ENCODE data around the gene TMC2.

Gene TMC2

DNA sequence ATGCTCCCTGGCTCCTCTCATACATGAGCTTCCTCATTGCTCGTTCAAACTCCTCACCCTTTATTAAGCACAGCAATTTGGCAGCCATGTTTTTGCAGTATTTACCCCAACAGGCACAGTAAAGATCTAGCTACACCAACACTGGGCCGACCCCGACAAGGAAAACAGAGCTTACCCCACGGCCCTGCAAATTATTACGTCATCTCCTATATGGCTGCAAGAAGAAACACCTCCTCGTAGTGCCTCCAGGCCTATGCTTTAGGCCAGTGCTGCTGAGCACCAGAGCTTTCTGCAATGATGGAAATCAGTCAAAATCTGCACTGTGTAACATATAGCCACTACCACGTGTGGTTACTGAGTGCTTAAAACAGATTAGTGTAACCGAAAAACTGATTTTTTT is 26.7 kb downstream of the TMC2 start:
- no peak for DNase-seq (ENCODE audit: low read depth in 1 of 2, low spot score in 1 of 2)
- TF ChIP-seq JUND (IDR thresholded peaks at IDR 0.05; ENCODE audit: low read depth), result no peak
- in situ Hi-C loops (cut with HindIII; ENCODE audit: low pct_unique_long_range_greater_than_20kb, low sequenced_read_pairs), result no loop called here

GRCh38 chr20:2564406-2564805 is 28.0 kb downstream of the TMC2 start:
- in situ Hi-C loops (cut with HindIII; ENCODE audit: low pct_unique_long_range_greater_than_20kb, low sequenced_read_pairs), result no loop called here
- DNase-seq (ENCODE audit: low read depth in 1 of 2, low spot score in 1 of 2), result no peak
- no peak for TF ChIP-seq JUND (IDR thresholded peaks at IDR 0.05; ENCODE audit: low read depth)

DNA sequence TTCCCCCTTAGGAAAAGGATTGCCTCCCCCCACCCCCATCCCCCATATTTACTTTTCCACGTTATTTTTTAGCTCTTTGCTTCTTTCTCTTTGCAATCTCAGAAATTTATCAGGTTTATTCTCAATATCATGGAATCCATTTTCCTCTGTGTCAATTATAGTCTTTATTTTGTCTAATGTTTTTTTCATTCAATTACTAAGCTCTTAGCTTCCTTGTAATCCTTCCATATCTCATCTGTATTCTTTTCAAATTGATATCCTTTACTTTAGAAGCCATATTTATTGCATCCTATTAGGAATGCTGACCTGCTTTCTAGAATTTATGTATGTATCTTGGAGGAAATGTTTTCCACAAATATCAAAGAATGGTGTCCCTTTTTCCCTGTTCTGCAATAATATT is 39.3 kb downstream of the TMC2 start:
- no peak for DNase-seq (ENCODE audit: low read depth in 1 of 2, low spot score in 1 of 2)
- no peak for TF ChIP-seq JUND (IDR thresholded peaks at IDR 0.05; ENCODE audit: low read depth)
- in situ Hi-C loops (cut with HindIII; ENCODE audit: low pct_unique_long_range_greater_than_20kb, low sequenced_read_pairs), result no loop called here

DNA sequence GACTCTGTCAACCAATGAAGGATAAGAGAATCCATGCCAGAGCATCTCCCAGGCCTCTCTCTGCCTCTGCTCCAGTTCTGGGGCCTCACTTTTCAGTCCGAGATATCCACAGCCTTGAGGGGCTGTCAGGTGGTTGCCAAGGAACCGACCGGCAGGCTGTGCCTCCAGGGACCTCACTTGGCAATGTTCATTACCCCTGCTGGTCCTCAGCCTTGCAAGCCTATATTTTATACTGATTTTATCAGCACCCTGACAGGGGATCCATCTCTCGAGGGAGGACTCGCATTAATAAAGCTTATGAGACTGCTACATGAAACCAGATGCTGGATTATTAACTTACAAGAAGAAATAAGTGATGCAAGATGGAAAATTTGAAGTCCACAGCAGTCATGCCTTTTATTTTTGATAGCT is 39.9 kb downstream of the TMC2 start:
- in situ Hi-C loops (cut with HindIII; ENCODE audit: low pct_unique_long_range_greater_than_20kb, low sequenced_read_pairs), result no loop called here
- no peak for TF ChIP-seq JUND (IDR thresholded peaks at IDR 0.05; ENCODE audit: low read depth)
- DNase-seq (ENCODE audit: low read depth in 1 of 2, low spot score in 1 of 2), result no peak

DNA sequence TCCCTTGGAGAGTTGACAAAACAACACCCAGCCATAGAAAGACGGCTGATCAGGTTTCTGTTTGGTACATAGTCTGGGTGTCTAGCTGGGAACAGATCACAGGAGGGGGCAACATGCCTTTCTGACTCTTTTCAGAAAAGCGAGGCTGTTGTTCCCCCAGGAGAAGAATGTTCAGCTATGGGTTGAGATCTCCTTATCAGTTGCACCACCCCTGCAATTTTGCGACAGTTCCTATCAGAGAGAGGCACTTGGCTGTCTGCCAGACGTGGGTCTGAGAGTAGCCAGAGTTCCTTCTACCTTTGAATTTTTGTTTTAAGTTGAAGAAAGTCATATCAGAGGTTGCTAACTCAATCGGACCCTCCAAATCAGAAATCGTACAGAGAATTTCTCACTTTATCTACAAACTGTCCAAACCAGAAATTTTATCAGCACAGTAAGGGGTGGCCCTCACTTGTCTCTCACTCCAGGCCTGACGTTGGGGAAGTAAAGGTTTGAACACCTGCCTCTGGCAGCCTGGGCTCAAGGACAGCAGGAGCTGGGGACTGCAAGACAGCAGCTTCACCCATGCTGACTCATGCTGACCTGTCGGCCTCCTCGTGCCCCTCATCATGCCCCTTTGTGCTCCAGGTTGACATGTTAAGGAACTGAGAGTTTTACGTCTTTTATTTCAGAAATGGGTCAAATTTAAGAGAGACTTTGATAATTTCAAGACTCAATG is 42.3 kb downstream of the TMC2 start:
- in situ Hi-C loops (cut with HindIII; ENCODE audit: low pct_unique_long_range_greater_than_20kb, low sequenced_read_pairs), result no loop called here
- no peak for TF ChIP-seq JUND (IDR thresholded peaks at IDR 0.05; ENCODE audit: low read depth)
- DNase-seq (ENCODE audit: low read depth in 1 of 2, low spot score in 1 of 2), result no peak

DNA sequence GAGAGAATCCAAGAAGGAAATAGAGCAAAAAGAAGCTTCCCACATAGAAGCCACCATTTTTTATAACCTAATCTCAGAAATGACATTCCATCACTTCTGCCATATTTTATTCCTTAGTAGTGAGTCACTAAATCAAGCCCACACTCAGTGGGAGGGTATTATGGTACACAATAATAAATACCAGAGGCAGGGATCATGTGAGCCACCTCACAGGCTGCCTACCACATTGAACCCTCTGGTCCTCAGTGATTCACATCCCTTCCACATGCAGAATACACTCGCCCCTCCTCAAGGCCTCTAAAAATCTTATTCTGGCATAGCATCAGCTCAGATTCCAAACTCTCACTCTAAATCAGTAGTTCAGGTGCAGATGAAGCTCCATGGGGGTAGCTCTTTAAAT is 49.4 kb downstream of the TMC2 start:
- TF ChIP-seq JUND (IDR thresholded peaks at IDR 0.05; ENCODE audit: low read depth), result no peak
- no peak for DNase-seq (ENCODE audit: low read depth in 1 of 2, low spot score in 1 of 2)
- in situ Hi-C loops (cut with HindIII; ENCODE audit: low pct_unique_long_range_greater_than_20kb, low sequenced_read_pairs), result no loop called here

GRCh38 chr20:2593756-2594155 is 57.4 kb downstream of the TMC2 start:
- in situ Hi-C loops (cut with HindIII; ENCODE audit: low pct_unique_long_range_greater_than_20kb, low sequenced_read_pairs), result no loop called here
- no peak for TF ChIP-seq JUND (IDR thresholded peaks at IDR 0.05; ENCODE audit: low read depth)

DNA sequence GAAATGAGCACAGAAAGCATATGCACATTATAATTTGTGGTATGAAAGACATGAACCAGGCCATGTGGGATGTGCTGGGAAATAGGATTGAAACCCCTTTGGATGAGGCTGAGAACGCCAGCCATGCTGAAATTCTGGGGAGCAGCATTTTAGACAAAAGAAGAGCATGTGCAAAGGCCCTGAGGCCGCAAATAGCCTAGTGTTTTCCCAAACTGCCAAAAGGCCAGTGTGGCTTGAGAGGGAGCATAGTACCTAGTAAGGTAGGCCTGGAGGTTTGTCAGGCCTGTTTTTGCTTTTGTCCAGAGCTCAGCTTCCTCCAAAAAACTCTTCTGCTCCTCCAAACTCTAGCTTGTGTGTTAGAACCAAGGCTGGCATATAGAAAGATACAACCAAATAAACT is 58.7 kb downstream of the TMC2 start:
- DNase-seq (ENCODE audit: low read depth in 1 of 2, low spot score in 1 of 2), result no peak
- TF ChIP-seq JUND (IDR thresholded peaks at IDR 0.05; ENCODE audit: low read depth), result no peak
- in situ Hi-C loops (cut with HindIII; ENCODE audit: low pct_unique_long_range_greater_than_20kb, low sequenced_read_pairs), result no loop called here

More at GRCh38 chr20:2593756-2594155, 57.4 kb downstream of the TMC2 start:
- no peak for DNase-seq (ENCODE audit: low read depth in 1 of 2, low spot score in 1 of 2)

GRCh38 chr20:2596673-2597279 is 60.4 kb downstream of the TMC2 start:
- in situ Hi-C loops (cut with HindIII; ENCODE audit: low pct_unique_long_range_greater_than_20kb, low sequenced_read_pairs), result no loop called here
- no peak for DNase-seq (ENCODE audit: low read depth in 1 of 2, low spot score in 1 of 2)
- no peak for TF ChIP-seq JUND (IDR thresholded peaks at IDR 0.05; ENCODE audit: low read depth)

DNA sequence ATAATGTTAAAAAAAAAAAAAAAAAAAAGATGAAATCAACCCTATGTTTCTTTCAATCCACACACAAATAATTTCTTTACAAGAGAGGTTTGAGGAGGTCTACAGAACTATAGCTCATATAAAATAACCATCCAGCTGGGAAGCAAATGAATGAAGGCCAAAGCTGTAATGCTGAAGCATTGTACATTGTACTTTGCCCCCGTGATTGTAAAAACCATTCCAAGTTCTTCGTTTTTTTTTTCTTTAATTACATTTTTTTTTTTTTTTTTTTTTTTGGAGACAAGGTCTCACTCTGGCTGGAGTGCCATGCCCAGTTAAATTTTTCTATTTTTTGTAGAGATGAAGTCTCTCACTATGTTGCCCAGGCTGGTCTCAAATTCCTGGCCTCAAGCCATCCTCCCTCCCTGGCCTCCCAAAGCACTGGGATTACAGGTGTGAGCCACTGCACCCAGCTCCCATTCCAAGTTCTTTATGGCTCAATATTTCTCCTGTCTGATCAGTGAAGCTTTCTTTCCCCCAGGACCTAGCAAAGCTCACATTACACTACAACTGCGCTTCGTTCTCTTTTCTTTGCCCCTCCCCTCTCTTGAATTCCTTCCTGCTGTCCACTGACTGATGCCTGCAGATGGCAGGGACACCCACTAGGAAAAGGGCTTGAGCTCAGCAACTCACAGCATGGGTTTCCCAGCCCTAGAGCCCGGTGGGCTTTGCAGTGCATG is 63.1 kb downstream of the TMC2 start:
- in situ Hi-C loops (cut with HindIII; ENCODE audit: low pct_unique_long_range_greater_than_20kb, low sequenced_read_pairs), result no loop called here
- no peak for TF ChIP-seq JUND (IDR thresholded peaks at IDR 0.05; ENCODE audit: low read depth)
- DNase-seq (ENCODE audit: low read depth in 1 of 2, low spot score in 1 of 2), result peak in 1 of 2 experiments; percentile 29

DNA sequence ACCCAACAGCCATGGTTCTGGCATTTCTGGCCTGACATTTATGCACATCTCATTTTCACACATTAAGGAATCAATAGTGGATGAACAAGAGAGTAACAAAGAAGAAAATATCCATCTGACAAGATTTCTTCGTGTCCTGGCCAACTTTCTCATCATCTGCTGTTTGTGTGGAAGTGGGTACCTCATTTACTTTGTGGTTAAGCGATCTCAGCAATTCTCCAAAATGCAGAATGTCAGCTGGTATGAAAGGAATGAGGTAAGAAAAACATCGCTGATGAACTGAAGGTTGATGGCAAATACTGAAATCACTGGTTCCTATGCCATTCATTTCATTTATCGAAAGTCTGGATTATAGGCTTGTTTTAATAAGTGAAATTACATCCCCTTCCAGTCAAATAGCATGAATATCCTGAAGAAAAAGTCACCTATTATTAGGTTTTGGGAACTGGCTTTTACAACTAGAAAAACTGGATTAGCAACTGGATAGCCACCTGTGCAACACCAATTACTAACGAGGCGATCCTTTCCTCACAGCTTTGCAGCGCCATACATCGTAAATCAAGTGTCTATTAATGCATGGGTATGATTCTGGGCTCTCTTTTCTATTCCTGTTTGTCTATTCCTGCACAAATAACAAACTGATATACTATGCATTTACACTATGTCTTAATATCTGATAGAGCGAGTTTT is 65.8 kb downstream of the TMC2 start:
- peak in 1 of 2 experiments; percentile 61 for DNase-seq (ENCODE audit: low read depth in 1 of 2, low spot score in 1 of 2)
- in situ Hi-C loops (cut with HindIII; ENCODE audit: low pct_unique_long_range_greater_than_20kb, low sequenced_read_pairs), result no loop called here
- TF ChIP-seq JUND (IDR thresholded peaks at IDR 0.05; ENCODE audit: low read depth), result no peak

DNA sequence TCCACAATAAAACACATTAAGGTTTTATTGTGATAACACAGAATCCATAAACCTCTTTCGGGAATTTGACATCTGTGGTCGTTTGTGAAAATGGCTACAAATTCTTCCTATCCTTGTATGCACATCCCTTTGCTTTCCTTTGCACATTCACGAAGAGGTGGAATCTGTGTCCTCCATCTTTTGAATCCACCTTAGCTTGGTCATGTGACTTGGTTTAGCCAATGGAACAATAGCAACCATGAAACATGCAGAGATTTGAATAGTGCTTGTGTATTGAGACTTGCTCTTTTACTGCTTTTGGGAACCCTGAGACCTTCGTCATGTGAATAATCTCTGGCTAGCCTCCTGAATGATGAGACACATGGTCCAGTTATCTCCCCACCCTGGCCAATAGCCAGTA is 66.4 kb downstream of the TMC2 start:
- TF ChIP-seq JUND (IDR thresholded peaks at IDR 0.05; ENCODE audit: low read depth), result no peak
- in situ Hi-C loops (cut with HindIII; ENCODE audit: low pct_unique_long_range_greater_than_20kb, low sequenced_read_pairs), result no loop called here

More for the DNA sequence above, 66.4 kb downstream of the TMC2 start:
- DNase-seq (ENCODE audit: low read depth in 1 of 2, low spot score in 1 of 2), result peak in 1 of 2 experiments; percentile 37
